Muscle layer of duodenum (tissue), 2 donors: ENCODE measurements around the gene NFE2L2.
"Not testable (repeated sequence)": the region's sequence is repeated elsewhere in the genome, so short reads cannot be mapped to it uniquely, and the experiment has no call there.

Source experiments
- H3K27ac ChIP-seq: one replicate; pipeline ENCODE4 v1.7.0; 2013; ENCODE audit warnings: mild to moderate bottlenecking, low read length
- H3K27me3 ChIP-seq: one replicate; pipeline ENCODE4 v1.7.0; 2013; ENCODE audit warnings: low read depth, mild to moderate bottlenecking, control low read depth, low read length
- H3K36me3 ChIP-seq, 2 donors: one replicate each; pipeline ENCODE4 v1.7.0; 2013; ENCODE audit warnings: low read length in 2 of 2, control low read depth in 1 of 2, mild to moderate bottlenecking in 1 of 2; ENCODE audit not compliant: insufficient read depth in 2 of 2, control insufficient read depth in 1 of 2
- H3K4me1 ChIP-seq, 2 donors: one replicate each; pipeline ENCODE4 v1.7.0; 2013; ENCODE audit warnings: low read length in 2 of 2, mild to moderate bottlenecking in 2 of 2, control low read depth in 1 of 2, moderate library complexity in 1 of 2; ENCODE audit not compliant: insufficient read depth in 2 of 2, control insufficient read depth in 1 of 2
- H3K4me3 ChIP-seq, 2 donors: one replicate each; pipeline ENCODE4 v1.7.0; 2013; ENCODE audit warnings: low read length in 2 of 2, low read depth in 1 of 2, mild to moderate bottlenecking in 1 of 2
- H3K9me3 ChIP-seq, 2 donors: one replicate each; pipeline ENCODE4 v1.7.0; 2013; ENCODE audit warnings: low read length in 2 of 2, control low read depth in 1 of 2, mild to moderate bottlenecking in 1 of 2; ENCODE audit not compliant: control insufficient read depth in 1 of 2
- donor health status: healthy.

NFE2L2 gene

DNA sequence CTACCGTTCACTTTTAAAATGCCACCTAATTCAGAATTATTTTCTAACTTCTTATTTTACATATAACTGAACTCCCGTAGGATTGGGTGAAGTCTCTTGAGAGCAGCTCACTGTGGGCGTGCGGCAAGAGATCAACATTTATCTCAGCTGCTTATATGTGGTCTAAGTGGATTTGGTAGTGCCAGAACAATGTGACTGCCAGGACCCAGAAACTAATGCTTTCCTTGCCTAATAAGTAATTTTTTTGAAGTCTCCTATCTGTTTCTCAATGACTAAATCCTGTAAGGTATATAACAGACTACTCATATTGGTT is 11.2 kb upstream of the NFE2L2 start:
- Histone ChIP-seq H3K9me3 (no peaks in the 10 kb centered on the region), H3K36me3 (no peaks in the 10 kb centered on the region), H3K4me3 (peak overlapping the region in 1 of 2 donors; percentile 11), H3K27ac (peak overlapping the region; percentile 37), H3K27me3 (no peaks in the 10 kb centered on the region), H3K4me1 (peaks cover 0 to 6% of the 10 kb centered on the region in 2 donors)

- H3K4me1 ChIP-seq, result peaks cover 0 to 6% of the 10 kb centered on the region in 2 donors
- peak overlapping the region; percentile 37 for H3K27ac ChIP-seq
- H3K27me3 ChIP-seq, result no peaks in the 10 kb centered on the region
- H3K4me3 ChIP-seq, result peak overlapping the region in 1 of 2 donors; percentile 11
- H3K36me3 ChIP-seq, result no peaks in the 10 kb centered on the region
- no peaks in the 10 kb centered on the region for H3K9me3 ChIP-seq
Observed at GRCh38 chr2:177275040-177275742, 10.7 kb upstream of the NFE2L2 start.

DNA sequence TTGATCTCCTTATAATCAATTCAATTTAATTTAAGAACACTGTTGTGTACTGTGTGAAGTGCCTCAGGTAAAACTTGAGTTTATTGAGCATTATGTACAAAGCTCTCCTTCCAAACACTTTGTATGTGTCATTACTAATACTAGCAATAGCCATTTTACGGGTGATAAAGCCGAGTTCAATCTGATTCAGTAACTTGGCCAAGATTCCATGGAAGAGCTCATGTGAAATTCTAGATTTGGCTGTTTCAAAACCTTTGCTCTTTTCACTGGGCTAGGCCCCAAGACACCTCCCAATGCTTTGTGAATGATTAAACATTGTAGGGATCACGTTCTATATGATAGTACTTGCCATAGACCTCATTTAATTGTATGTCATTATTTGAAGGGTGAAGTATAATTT is 8.9 kb upstream of the NFE2L2 start:
- H3K9me3 ChIP-seq, result no peaks in the 10 kb centered on the region
- H3K4me1 ChIP-seq, result peaks cover 0 to 6% of the 10 kb centered on the region in 2 donors
- H3K4me3 ChIP-seq, result no peak overlapping the region
- H3K27ac ChIP-seq, result no peak overlapping the region
- no peaks in the 10 kb centered on the region for H3K36me3 ChIP-seq
- H3K27me3 ChIP-seq, result no peaks in the 10 kb centered on the region

GRCh38 chr2:177272765-177273164 is 8.2 kb upstream of the NFE2L2 start:
- Histone ChIP-seq H3K36me3 (no peaks in the 10 kb centered on the region), H3K4me1 (peaks cover 0 to 6% of the 10 kb centered on the region in 2 donors), H3K9me3 (no peaks in the 10 kb centered on the region), H3K4me3 (no peak overlapping the region), H3K27me3 (no peaks in the 10 kb centered on the region), H3K27ac (no peak overlapping the region)

DNA sequence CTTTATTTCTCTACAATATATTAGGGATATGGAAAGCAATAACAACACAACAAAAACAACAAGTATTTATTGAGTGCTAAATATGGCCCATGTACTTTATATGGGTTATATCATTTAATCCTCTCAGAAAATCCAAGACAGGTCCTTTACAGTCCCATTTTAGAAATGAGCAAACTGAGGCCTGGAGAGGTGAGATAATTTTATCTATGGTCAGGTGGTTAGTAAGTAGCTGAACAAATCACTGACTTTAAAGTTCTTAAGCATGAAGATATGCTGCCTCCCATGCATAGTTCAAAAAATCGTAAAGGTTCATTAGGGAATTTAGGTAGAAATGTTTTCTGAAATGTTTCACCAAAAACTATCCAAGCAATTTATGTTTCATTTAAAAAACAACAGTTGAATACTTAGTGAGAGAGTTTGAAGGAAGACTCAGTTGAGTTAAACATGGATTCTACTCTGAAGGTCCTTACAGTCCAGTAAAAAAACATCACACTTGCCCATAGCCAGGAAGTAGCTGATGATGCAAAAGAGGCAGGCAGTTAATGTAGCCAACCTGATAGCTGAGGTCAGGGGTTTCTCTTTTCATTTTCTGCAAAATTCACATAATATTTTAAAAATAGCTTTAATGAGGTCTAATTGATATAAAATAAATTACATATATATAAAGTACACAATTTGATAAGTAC is 7.6 kb upstream of the NFE2L2 start:
- H3K27ac ChIP-seq, result no peak overlapping the region
- H3K4me3 ChIP-seq, result no peak overlapping the region
- no peaks in the 10 kb centered on the region for H3K27me3 ChIP-seq
- peaks cover 0 to 6% of the 10 kb centered on the region in 2 donors for H3K4me1 ChIP-seq
- H3K36me3 ChIP-seq, result no peaks in the 10 kb centered on the region
- H3K9me3 ChIP-seq, result no peaks in the 10 kb centered on the region

- Histone ChIP-seq H3K27me3 (no peaks in the 10 kb centered on the region), H3K27ac (no peak overlapping the region), H3K4me1 (peaks cover 10 to 16% of the 10 kb centered on the region in 2 donors), H3K36me3 (no peaks in the 10 kb centered on the region), H3K4me3 (no peak overlapping the region), H3K9me3 (no peaks in the 10 kb centered on the region)
Observed at GRCh38 chr2:177270531-177270930, 6.0 kb upstream of the NFE2L2 start.

DNA sequence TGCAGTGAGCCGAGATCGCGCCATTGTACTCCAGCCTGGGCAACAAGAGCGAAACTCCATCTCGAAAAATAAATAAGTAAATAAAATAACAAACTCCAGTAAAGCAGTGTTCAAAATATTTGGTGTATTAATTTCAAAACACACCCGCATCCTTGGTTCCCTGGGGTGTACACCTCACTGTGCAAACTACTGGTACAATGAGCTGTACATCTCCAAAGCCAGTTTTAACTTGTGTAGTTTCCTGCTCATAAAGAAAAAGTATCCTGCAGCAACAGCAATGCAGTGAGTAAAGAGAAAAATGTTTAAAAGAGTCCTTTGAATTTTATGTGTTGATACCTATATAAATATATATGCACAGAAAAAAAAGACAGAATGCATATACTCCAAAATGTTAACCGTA is 4.4 kb upstream of the NFE2L2 start:
- Histone ChIP-seq H3K36me3 (peaks cover 0 to 13% of the 10 kb centered on the region in 2 donors), H3K4me1 (peaks cover 10% of the 10 kb centered on the region in 2 donors), H3K27me3 (no peaks in the 10 kb centered on the region), H3K27ac (no peak overlapping the region), H3K4me3 (no peak overlapping the region), H3K9me3 (no peaks in the 10 kb centered on the region)

DNA sequence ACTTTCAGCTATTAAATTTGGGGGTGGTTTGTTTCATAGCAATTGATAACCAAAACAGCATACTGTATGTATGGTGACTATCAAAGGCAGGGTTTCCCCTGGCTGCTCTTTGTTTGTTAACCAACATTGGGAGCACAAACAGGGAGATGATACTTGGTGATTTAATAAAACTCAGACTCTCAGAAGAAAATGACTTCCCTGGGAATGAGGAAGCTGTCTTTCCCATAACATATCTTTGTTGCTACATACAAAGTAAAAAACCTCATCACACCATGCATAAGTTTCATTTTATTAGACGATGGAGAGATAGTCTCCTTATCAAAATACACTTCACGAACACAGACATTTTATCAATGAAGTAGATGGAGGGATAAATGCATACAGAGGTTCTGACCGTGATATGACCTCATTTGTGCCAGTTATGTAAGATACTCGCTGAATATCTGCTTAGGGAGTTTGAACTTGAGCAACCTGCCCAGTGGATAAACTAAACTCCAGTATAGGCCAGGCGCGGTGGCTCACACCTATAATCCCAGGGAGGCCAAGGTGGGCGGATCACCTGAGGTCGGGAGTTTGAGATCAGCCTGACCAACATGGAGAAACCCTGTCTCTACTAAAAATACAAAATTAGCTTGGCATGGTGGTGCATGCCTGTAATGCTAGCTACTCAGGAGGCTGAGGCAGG is 3.8 kb upstream of the NFE2L2 start:
- Histone ChIP-seq H3K4me1 (peaks cover 10% of the 10 kb centered on the region in 2 donors), H3K9me3 (no peaks in the 10 kb centered on the region), H3K4me3 (no peak overlapping the region), H3K27ac (no peak overlapping the region), H3K36me3 (peaks cover 0 to 18% of the 10 kb centered on the region in 2 donors), H3K27me3 (no peaks in the 10 kb centered on the region)

DNA sequence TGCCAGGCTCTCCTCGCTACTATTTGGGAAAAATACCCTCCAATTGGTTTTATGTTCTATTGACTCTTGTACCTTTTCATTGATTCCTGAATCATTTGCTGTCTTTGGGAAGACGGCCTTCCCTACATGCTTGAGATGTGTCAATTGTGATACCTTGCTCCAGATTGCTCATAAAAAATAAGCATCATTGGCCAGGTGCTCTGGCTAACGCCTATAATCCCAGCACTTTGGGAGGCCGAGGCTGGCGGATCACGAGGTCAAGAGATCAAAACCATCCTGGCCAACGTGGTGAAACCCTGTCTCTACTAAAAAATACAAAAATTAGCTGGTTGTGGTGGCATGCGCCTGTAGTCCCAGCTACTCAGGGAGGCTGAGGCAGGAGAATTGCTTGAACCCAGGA is 2.4 kb upstream of the NFE2L2 start:
- not testable (repeated sequence) for H3K27me3 ChIP-seq, H3K9me3 ChIP-seq
- H3K4me1 ChIP-seq, result peaks cover 10 to 12% of the 10 kb centered on the region in 2 donors
- H3K36me3 ChIP-seq, result peaks cover 0 to 30% of the 10 kb centered on the region in 2 donors
- H3K4me3 ChIP-seq, result peak overlapping the region in 1 of 2 donors; percentile 75
- peak overlapping the region; percentile 99 for H3K27ac ChIP-seq

DNA sequence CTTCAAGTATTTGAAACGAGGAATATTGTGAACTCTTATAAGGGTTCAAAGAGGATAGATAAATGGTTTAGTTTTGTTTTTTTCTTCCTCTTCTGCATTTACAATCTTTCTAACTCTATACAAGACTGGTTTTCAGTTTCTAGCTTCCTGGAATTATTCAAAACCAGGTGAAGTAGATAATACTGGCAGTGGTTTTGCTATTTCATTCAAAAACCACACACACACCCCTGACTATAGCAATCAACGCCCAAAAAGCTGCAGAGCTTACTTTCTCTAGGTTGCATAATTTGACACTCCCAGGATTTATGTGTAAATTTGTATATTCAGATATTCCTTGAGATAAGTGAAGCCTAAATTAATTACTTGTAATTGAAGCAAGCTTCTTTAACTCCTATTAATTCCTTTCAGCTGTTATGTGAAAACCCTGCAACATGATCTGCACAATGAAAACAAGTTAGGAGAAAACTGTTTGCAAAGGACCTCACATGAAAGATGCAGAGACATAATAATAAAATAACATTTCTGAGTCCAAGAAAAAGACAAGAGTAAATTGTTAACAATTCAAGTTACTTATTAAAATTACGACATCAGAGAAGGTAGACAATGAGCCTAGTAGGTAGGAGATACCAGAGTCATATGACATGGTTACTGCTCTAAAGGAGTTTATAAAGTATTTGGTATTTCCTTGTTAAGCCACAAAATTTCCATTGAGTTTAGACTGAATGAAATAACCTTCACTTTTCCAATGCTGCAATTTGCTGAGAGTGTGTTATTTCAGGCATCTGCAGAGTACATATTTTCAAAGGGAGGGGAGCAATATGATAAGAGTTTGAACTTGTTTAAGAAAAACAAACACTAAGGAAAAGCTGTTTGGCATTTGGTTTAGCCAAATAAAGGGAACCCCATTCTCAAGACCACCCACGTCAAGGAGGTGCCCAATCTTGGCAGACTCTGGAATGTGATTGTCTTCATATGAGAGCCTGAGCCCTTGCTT is 1.6 kb upstream of the NFE2L2 start:
- H3K27me3 ChIP-seq, result no peaks in the 10 kb centered on the region
- H3K4me1 ChIP-seq, result peaks cover 10 to 20% of the 10 kb centered on the region in 2 donors
- H3K36me3 ChIP-seq, result peaks cover 0 to 32% of the 10 kb centered on the region in 2 donors
- peak overlapping the region in 1 of 2 donors; percentile 75 for H3K4me3 ChIP-seq
- H3K9me3 ChIP-seq, result no peaks in the 10 kb centered on the region
- peak overlapping the region; percentile 99 for H3K27ac ChIP-seq
